ENCODE data around the gene CDK5RAP3. TPM values are rescaled to one million over a fixed set of nuclear protein-coding genes. Genes with fewer than 3 reads are reported as not detected.
A peak's percentile ranks its signal among the peaks of the same experiment; 100 is the strongest.

Gene CDK5RAP3
- total and polyA plus RNA-seq, 2 of the 13 experiments (the other 11 are each of a cell fraction or from before 2014, with no cell fraction given) = 128 to 154 TPM

DNA sequence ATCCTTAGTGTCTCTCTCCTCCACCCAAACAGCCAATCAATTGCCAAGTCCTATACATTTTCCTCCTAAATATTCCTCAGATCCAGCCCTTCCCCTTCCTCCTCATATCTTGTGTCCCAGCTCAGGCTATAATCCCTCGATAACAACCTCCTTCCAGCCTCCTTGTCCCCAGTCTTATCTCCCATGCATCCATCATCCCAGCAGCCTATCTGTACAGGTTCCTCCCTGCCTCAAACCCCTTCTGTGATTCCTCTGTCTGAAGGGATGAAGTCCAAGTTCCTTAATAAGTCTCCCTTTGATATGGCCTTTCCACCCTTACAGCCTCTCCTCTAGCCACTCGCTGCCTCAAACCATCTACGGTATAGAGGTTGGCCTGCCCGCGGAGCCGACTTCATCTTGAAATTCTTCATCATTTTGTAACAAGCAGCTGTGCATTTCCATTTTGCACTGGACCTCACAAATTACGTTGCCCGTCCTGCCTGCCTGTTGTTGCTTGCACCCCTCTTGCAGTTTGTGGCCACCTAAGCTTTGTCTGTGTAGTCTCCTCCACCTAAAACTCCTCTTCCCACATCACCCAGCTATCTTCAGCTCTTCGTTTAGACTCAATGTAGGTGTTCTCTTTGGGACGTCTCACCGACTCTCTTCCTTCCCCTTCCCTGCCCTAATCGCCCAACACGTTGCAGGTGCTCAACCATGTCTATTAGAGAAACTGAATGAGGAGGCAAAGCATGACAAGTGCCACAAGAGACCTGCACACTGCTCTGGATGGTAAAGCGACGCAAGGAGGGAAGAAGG, 786 bp upstream of the CDK5RAP3 start (continued):
- TF ChIP-seq, protein P1, sequence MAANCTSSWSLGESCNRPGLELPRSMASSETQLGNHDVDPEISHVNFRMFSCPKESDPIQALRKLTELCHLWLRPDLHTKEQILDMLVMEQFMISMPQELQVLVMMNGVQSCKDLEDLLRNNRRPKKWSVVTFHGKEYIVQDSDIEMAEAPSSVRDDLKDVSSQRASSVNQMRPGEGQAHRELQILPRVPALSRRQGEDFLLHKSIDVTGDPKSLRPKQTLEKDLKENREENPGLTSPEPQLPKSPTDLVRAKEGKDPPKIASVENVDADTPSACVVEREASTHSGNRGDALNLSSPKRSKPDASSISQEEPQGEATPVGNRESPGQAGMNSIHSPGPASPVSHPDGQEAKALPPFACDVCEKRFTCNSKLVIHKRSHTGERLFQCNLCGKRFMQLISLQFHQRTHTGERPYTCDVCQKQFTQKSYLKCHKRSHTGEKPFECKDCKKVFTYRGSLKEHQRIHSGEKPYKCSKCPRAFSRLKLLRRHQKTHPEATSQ (CRISPR knock-in tag; IDR thresholded peaks at IDR 0.05; ENCODE audit: borderline replicate concordance) = no peak
- TF ChIP-seq FOXP1 (IDR thresholded peaks at IDR 0.05) (no peak), FOXP1 (CRISPR knock-in tag; IDR thresholded peaks at IDR 0.05) (no peak), KLF16 (CRISPR knock-in tag; IDR thresholded peaks at IDR 0.05) (no peak), HCFC1 (IDR thresholded peaks at IDR 0.05; ENCODE audit: low read depth, low read length) (no peak), ZNF383 (CRISPR knock-in tag; IDR thresholded peaks at IDR 0.05; ENCODE audit: borderline replicate concordance) (peak; percentile 93; the same call in 1 of the 2 replicates), GTF3A (CRISPR knock-in tag; conservative IDR thresholded peaks at IDR 0.05) (peak; percentile 47; the same call in 1 of the 2 replicates), FOSL2 (CRISPR knock-in tag; IDR thresholded peaks at IDR 0.05) (no peak), ZNF572 (CRISPR knock-in tag; IDR thresholded peaks at IDR 0.05) (peak; percentile 58; the same call in 1 of the 2 replicates), ZSCAN20 (CRISPR knock-in tag; IDR thresholded peaks at IDR 0.05; ENCODE audit: borderline replicate concordance) (no peak), ZNF543 (CRISPR knock-in tag; IDR thresholded peaks at IDR 0.05) (0 out of 2 replicates have a peak, but pooled peaks have one; percentile 10), RCOR2 (CRISPR knock-in tag; IDR thresholded peaks at IDR 0.05) (no peak), FOXC1 (CRISPR knock-in tag; IDR thresholded peaks at IDR 0.05; ENCODE audit: borderline replicate concordance) (0 out of 2 replicates have a peak, but pooled peaks have one; percentile 2), PAX8 (CRISPR knock-in tag; IDR thresholded peaks at IDR 0.05; ENCODE audit: borderline replicate concordance) (0 out of 2 replicates have a peak, but pooled peaks have one; percentile 47), ETV6 (CRISPR knock-in tag; conservative IDR thresholded peaks at IDR 0.05) (no peak), ZNF652 (CRISPR knock-in tag; IDR thresholded peaks at IDR 0.05; ENCODE audit: borderline replicate concordance, low read depth) (no peak), NFIB (CRISPR knock-in tag; IDR thresholded peaks at IDR 0.05; ENCODE audit: borderline replicate concordance) (no peak), RXRA (CRISPR knock-in tag; IDR thresholded peaks at IDR 0.05) (no peak), JUNB (CRISPR knock-in tag; IDR thresholded peaks at IDR 0.05; ENCODE audit: borderline replicate concordance) (no peak), HDAC2 (CRISPR knock-in tag; IDR thresholded peaks at IDR 0.05) (no peak), ZNF121 (CRISPR knock-in tag; IDR thresholded peaks at IDR 0.05) (0 out of 2 replicates have a peak, but pooled peaks have one; percentile 44), CREM (IDR thresholded peaks at IDR 0.05) (no peak), CREM (CRISPR knock-in tag; IDR thresholded peaks at IDR 0.05) (no peak), SRSF1 (optimal IDR thresholded peaks at IDR 0.05; ENCODE audit: low read depth, low read length) (no peak), ZNF501 (CRISPR knock-in tag; IDR thresholded peaks at IDR 0.05) (no peak)
- TF ChIP-seq, protein P2, sequence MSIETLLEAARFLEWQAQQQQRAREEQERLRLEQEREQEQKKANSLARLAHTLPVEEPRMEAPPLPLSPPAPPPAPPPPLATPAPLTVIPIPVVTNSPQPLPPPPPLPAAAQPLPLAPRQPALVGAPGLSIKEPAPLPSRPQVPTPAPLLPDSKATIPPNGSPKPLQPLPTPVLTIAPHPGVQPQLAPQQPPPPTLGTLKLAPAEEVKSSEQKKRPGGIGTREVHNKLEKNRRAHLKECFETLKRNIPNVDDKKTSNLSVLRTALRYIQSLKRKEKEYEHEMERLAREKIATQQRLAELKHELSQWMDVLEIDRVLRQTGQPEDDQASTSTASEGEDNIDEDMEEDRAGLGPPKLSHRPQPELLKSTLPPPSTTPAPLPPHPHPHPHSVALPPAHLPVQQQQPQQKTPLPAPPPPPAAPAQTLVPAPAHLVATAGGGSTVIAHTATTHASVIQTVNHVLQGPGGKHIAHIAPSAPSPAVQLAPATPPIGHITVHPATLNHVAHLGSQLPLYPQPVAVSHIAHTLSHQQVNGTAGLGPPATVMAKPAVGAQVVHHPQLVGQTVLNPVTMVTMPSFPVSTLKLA (IDR thresholded peaks at IDR 0.05) = no peak
- TF ChIP-seq, protein P3, sequence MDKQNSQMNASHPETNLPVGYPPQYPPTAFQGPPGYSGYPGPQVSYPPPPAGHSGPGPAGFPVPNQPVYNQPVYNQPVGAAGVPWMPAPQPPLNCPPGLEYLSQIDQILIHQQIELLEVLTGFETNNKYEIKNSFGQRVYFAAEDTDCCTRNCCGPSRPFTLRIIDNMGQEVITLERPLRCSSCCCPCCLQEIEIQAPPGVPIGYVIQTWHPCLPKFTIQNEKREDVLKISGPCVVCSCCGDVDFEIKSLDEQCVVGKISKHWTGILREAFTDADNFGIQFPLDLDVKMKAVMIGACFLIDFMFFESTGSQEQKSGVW (CRISPR knock-in tag; IDR thresholded peaks at IDR 0.05; ENCODE audit: borderline replicate concordance) = no peak
- TF ChIP-seq, protein P4, sequence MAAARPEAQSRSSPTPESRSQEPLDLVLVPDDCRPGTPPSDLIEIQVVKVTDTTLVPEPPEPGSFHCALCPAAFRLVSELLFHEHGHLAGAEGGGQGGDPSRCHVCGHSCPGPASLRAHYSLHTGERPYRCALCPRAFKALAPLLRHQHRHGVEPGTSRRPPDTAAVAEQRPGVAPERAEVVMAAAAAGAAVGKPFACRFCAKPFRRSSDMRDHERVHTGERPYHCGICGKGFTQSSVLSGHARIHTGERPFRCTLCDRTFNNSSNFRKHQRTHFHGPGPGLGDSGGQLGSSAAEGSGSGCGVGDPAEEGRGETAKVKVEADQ (CRISPR knock-in tag; IDR thresholded peaks at IDR 0.05; ENCODE audit: borderline replicate concordance) = no peak
